OCI-LY7 (cell line): ENCODE measurements around the gene LPCAT1. TPM values are rescaled to one million over a fixed set of nuclear protein-coding genes. Genes with fewer than 3 reads are reported as not detected.
"Not testable (repeated sequence)": the region's sequence is repeated elsewhere in the genome, so short reads cannot be mapped to it uniquely, and the experiment has no call there.

Experiments used
- BruUV-seq: library from RNA; stranded (reverse); fragments of 400-500 nt; replicated peaks from 2 replicates; lab custom pipeline; 2021; lab: Mats Ljungman, UMichigan
- CTCF ChIA-PET: fragments of 300-600 bp; sonication (Branson Sonifier 250); formaldehyde crosslinking; loops from one replicate; lab custom pipeline; 2022; ENCODE audit warnings: antibody characterized with exemption; ENCODE audit not compliant: unreplicated experiment; lab: Charles Lee
- POLR2A ChIA-PET: fragments of 300-600 bp; sonication (Branson Sonifier 250); formaldehyde crosslinking; loops from one replicate; lab custom pipeline; 2022; ENCODE audit warnings: antibody characterized with exemption; lab: Charles Lee
- DNase-seq: peaks from one replicate; pipeline ENCODE4 v3.0.0-alpha.2; 2015; ENCODE audit warnings: low spot score
- H2AFZ ChIP-seq: fragments of 200-600 bp; sonication (generic), shearing (Covaris generic); 2 replicates; pipeline ENCODE4 v1.6.1; 2014; ENCODE audit warnings: mild to moderate bottlenecking, antibody characterized with exemption, low read length, moderate library complexity
- H3K27ac ChIP-seq: fragments of 200-600 bp; sonication (generic); 2 replicates; pipeline ENCODE4 v1.5.1; 2014; ENCODE audit warnings: mixed run types, low read depth, mild to moderate bottlenecking, moderate library complexity, low read length, inconsistent platforms; ENCODE audit not compliant: poor library complexity, severe bottlenecking
- H3K36me3 ChIP-seq: fragments of 200-600 bp; sonication (generic); 2 replicates; pipeline ENCODE4 v1.6.1; 2014; ENCODE audit warnings: mild to moderate bottlenecking, antibody characterized with exemption, low read length, moderate library complexity, mixed read lengths; ENCODE audit not compliant: insufficient read depth
- H3K4me1 ChIP-seq: fragments of 200-600 bp; sonication (generic); 2 replicates; pipeline ENCODE4 v1.5.1; 2014; ENCODE audit warnings: mild to moderate bottlenecking, low read length; ENCODE audit not compliant: insufficient read depth, poor library complexity, severe bottlenecking
- H3K4me2 ChIP-seq: fragments of 200-600 bp; sonication (generic); 2 replicates; pipeline ENCODE4 v1.6.1; 2014; ENCODE audit warnings: mild to moderate bottlenecking, low read length
- H3K4me3 ChIP-seq: fragments of 200-600 bp; sonication (generic); 2 replicates; pipeline ENCODE4 v1.5.1; 2014; ENCODE audit warnings: mild to moderate bottlenecking, low read depth, low read length; ENCODE audit not compliant: poor library complexity, severe bottlenecking
- H3K79me2 ChIP-seq: fragments of 200-600 bp; sonication (generic); 2 replicates; pipeline ENCODE4 v1.6.1; 2016; ENCODE audit warnings: low read depth, mild to moderate bottlenecking, low read length, moderate library complexity, mixed read lengths; ENCODE audit not compliant: insufficient read depth
- H3K9me2 ChIP-seq: fragments of 200-600 bp; sonication (generic); 2 replicates; pipeline ENCODE4 v1.6.1; 2016; ENCODE audit warnings: mild to moderate bottlenecking, low read length, mixed read lengths; ENCODE audit not compliant: insufficient read depth
- H3K9me3 ChIP-seq: fragments of 200-600 bp; sonication (generic); 2 replicates; pipeline ENCODE4 v1.6.1; 2014; ENCODE audit warnings: mild to moderate bottlenecking, mixed run types, low read length, mixed read lengths
- H4K20me1 ChIP-seq: fragments of 200-600 bp; sonication (generic); 2 replicates; pipeline ENCODE4 v1.6.1; 2014; ENCODE audit warnings: mild to moderate bottlenecking, antibody characterized with exemption, low read length, moderate library complexity, mixed read lengths; ENCODE audit not compliant: insufficient read depth
- CTCF ChIP-seq: fragments of 200-600 bp; sonication (generic); conservative IDR thresholded peaks from 2 replicates; pipeline ENCODE4 v1.5.1; 2014; ENCODE audit warnings: mild to moderate bottlenecking, antibody characterized with exemption, low read length, moderate library complexity, mixed read lengths
- EZH2phosphoT487 ChIP-seq: fragments of 200-600 bp; sonication (generic); IDR thresholded peaks from 2 replicates; pipeline ENCODE4 v1.6.1; 2018; ENCODE audit warnings: low read depth, borderline replicate concordance, mild to moderate bottlenecking, mixed run types, antibody characterized with exemption, low read length, moderate library complexity, mixed read lengths
- intact Hi-C: fragments of 100-400 bp; cut with micrococcal nuclease; formaldehyde crosslinking; loops from one replicate; pipeline ENCODE4 v1.10.0; 2022; ENCODE audit not compliant: unreplicated experiment
- total RNA-seq, 2 experiments: library from RNA; depleted of rRNA in 1 of 2; stranded (reverse); fragments of >200 nt in 1 of 2; shearing (Covaris generic) in 1 of 2; gene quantifications; 2 replicates each; pipeline ENCODE4 v1.2.3, GENCODE V29; 2014 to 2022

LPCAT1 gene
- total RNA-seq, 2 experiments from 2014 or later: 47.7 to 63.6 TPM

GRCh38 chr5:1563051-1563461 lies 39.3 kb upstream of the LPCAT1 start:
- Histone ChIP-seq H2AFZ (no peak overlapping the region), H3K79me2 (no peaks in the 10 kb centered on the region), H3K4me3 (no peak overlapping the region), H3K36me3 (no peaks in the 10 kb centered on the region), H3K4me2 (no peak overlapping the region), H4K20me1 (no peaks in the 10 kb centered on the region), H3K9me3 (no peaks in the 10 kb centered on the region), H3K27ac (no peak overlapping the region), H3K9me2 (no peaks in the 10 kb centered on the region), H3K4me1 (no peaks in the 10 kb centered on the region)
- intact Hi-C loops: no loop called here
- CTCF ChIA-PET: no interaction called here
- POLR2A ChIA-PET: no interaction called here
- no TSS peak for BruUV-seq
- TF ChIP-seq CTCF: no peak
- no peak for DNase-seq

- no peak overlapping the region for H2AFZ ChIP-seq
- no peak overlapping the region for H3K4me3 ChIP-seq
- CTCF ChIA-PET: no interaction called here
- DNase-seq: no peak
- H3K9me2 ChIP-seq: no peaks in the 10 kb centered on the region
- no TSS peak for BruUV-seq
- no peak overlapping the region for H3K27ac ChIP-seq
- no peaks in the 10 kb centered on the region for H3K9me3 ChIP-seq
- H3K36me3 ChIP-seq: no peaks in the 10 kb centered on the region
- no peak overlapping the region for H3K4me2 ChIP-seq
- TF ChIP-seq CTCF (no peak), EZH2phosphoT487 (no peak)
- intact Hi-C loops: no loop called here
- H3K79me2 ChIP-seq: no peaks in the 10 kb centered on the region
- no peaks in the 10 kb centered on the region for H4K20me1 ChIP-seq
- POLR2A ChIA-PET: no interaction called here
- no peaks in the 10 kb centered on the region for H3K4me1 ChIP-seq
Measured at GRCh38 chr5:1562599-1562998, 38.8 kb upstream of the LPCAT1 start.

GRCh38 chr5:1561402-1561929 lies 37.7 kb upstream of the LPCAT1 start:
- no TSS peak for BruUV-seq
- H3K4me3 ChIP-seq: no peak overlapping the region

GRCh38 chr5:1560499-1560898 lies 36.7 kb upstream of the LPCAT1 start:
- POLR2A ChIA-PET, intact Hi-C loops, H3K4me2 ChIP-seq, H4K20me1 ChIP-seq, H3K79me2 ChIP-seq, H3K27ac ChIP-seq, BruUV-seq, H3K4me1 ChIP-seq, H2AFZ ChIP-seq, H3K9me3 ChIP-seq, DNase-seq, H3K4me3 ChIP-seq, H3K9me2 ChIP-seq, H3K36me3 ChIP-seq: not testable (repeated sequence)
- CTCF ChIA-PET: interaction anchor here (1.0 kb wide), 1 partner anchor 11 kb away, joined by 4 read pairs; no protein-coding TSS in a partner anchor

More at GRCh38 chr5:1561402-1561929, 37.7 kb upstream of the LPCAT1 start:
- ChIA-PET CTCF (no interaction called here), POLR2A (no interaction called here)
- Histone ChIP-seq H3K79me2 (no peaks in the 10 kb centered on the region), H3K4me1 (no peaks in the 10 kb centered on the region), H3K4me2 (no peak overlapping the region), H3K27ac (no peak overlapping the region), H2AFZ (no peak overlapping the region), H3K9me2 (no peaks in the 10 kb centered on the region), H3K9me3 (no peaks in the 10 kb centered on the region), H4K20me1 (no peaks in the 10 kb centered on the region), H3K36me3 (no peaks in the 10 kb centered on the region)
- DNase-seq: no peak
- no peak for TF ChIP-seq EZH2phosphoT487
- no peak for TF ChIP-seq CTCF
- intact Hi-C loops: no loop called here
